Right hindlimb (tissue), 1 donor: Measurements from ENCODE around the gene FLOT2.
"Not testable (repeated sequence)": the region's sequence is repeated elsewhere in the genome, so short reads cannot be mapped to it uniquely, and the experiment has no call there.

ENCODE experiments used
- DNase-seq: peaks from one replicate; pipeline ENCODE4 v3.0.0-alpha.2; 2018

Gene FLOT2, protein sequence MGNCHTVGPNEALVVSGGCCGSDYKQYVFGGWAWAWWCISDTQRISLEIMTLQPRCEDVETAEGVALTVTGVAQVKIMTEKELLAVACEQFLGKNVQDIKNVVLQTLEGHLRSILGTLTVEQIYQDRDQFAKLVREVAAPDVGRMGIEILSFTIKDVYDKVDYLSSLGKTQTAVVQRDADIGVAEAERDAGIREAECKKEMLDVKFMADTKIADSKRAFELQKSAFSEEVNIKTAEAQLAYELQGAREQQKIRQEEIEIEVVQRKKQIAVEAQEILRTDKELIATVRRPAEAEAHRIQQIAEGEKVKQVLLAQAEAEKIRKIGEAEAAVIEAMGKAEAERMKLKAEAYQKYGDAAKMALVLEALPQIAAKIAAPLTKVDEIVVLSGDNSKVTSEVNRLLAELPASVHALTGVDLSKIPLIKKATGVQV

GRCh38 chr17:28896884-28897768 is at the start of gene FLOT2:
TSS of gene FLOT2 (minus strand) at chr17:28897733. CDS start at chr17:28897574, 159 bp downstream.
- peak; percentile 65 for DNase-seq

- no peak for DNase-seq
Observed at GRCh38 chr17:28946239-28946638, 48.7 kb upstream of the FLOT2 start.

DNA sequence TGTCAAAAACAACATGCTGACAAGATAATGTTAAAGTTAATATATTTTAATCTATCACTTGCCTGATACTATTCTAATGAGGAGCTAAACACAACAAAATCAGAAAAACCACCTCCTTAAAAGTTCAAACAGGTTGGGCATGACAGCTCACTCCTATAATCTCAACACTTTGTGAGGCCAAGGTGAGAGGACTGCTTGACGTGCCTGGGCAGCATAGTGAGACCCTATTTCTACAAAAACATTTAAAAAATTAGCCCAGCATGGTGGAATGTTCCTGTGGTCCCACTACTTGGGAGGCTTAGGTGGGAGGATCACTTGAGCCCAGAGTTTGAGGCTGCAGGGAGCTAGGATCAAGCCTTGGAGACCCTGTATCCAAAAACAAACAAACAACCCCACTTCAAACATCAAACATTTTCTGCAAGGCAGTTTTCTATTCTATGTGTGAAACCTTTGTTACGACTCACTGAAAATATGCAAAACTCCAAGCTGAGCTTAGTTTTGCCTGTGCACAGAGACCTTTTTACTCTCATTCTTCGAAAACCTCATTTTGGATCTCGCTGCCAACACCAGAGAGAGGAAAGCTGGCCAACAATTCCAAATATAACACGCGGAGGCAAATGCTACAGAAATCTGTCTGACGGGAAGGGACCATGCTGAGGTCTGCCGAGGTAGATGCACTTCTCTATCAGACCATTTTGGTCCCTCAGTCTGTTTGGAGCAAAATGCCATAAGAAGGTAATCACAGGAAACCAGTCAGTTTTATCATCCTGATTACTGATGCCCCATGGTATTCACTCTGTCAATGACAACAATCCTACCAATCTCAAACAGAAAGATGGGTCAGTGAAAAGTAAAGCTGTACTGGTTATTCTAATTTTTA is 47.6 kb upstream of the FLOT2 start:
- DNase-seq = no peak

GRCh38 chr17:28944343-28944742 is 46.8 kb upstream of the FLOT2 start:
- no peak for DNase-seq

DNA sequence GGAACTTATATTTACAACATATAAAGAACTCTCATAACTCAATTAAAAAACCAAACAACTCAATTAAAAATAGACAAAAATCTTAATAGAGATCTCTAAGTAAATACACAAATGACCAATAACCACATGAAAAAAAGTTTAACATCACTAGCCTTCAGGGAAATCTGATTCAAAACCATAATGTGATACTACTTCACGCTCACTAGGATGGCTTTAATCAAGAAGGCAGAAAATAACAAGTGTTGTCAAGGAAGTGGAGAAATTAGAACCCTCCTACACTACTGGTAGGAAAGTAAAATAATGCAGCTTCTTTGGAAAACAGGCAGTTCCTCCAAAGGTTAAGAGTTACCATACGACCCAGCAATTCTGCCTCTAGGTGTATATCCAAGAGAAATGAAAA is 45.4 kb upstream of the FLOT2 start:
- no peak for DNase-seq

DNA sequence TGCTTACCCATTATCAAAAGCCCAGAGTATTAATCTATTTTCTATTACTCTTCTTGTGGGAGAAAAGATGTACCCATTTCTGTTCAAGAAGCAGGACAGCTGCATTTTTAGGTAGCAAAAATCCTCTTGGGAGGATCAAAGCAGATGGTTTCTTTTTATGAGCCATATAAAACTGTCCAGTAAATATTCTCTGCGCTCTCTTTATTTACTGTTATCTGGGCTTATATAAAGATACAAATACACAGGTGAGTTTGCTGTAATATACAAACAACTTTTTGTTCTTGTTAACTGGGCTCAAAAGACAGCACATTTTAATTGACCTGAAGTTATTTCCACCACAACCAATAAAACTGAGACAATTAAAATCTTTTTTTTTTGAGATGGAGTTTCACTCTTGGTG is 43.7 kb upstream of the FLOT2 start:
- DNase-seq = no peak

GRCh38 chr17:28940675-28941074 is 43.1 kb upstream of the FLOT2 start:
- DNase-seq = no peak

GRCh38 chr17:28940142-28940541 is 42.6 kb upstream of the FLOT2 start:
- no peak for DNase-seq

DNA sequence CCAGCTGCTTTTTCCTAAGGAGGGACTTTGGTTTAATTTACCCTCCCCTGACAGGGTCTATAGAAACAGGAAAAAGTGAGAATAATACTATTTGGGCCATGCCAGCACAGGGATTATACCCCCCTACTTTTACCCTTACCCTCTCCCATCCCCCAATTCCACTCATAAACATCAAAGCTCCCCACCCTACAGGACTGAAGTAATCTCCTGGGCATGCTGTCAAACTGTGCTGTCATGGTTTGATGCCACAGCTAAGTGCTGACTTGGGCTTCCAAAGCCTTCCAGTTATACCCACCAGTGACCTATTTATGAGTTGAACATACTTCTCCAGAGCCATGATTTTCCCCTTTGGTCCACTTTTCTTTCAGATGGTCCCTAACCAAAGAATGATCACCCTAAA is 41.0 kb upstream of the FLOT2 start:
- DNase-seq = no peak

DNA sequence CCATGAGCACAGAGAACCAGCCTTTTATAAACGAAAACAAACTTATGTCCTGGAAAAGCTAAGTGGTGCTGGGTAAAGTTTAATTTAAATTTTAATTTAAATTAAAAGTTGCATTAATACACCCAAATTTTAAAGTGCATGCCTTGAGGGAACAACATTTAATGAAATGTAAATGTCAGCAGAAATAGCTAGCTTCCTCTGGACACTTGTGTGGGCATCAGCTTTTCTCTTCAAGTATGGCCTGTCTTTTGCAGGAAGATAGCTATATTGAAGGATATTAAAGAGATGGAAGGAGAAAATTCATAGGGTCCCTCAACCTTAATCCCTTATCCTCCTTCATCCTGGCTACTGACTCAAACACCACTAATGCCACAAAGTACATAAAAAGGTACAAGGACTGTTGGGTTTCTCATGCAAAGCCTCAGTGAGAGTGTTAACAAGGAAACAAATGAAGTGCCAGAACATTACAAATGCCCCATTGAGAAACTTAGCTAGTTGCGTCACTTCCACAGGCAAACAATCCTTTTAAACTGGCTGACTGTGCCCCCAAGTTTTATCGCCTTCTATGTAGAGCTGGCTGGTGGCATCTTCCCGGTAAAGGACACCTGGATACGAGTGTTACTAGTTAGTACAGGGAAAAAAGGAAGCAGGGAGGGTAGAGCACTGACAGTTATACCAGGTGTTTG is 39.7 kb upstream of the FLOT2 start:
- no peak for DNase-seq

DNA sequence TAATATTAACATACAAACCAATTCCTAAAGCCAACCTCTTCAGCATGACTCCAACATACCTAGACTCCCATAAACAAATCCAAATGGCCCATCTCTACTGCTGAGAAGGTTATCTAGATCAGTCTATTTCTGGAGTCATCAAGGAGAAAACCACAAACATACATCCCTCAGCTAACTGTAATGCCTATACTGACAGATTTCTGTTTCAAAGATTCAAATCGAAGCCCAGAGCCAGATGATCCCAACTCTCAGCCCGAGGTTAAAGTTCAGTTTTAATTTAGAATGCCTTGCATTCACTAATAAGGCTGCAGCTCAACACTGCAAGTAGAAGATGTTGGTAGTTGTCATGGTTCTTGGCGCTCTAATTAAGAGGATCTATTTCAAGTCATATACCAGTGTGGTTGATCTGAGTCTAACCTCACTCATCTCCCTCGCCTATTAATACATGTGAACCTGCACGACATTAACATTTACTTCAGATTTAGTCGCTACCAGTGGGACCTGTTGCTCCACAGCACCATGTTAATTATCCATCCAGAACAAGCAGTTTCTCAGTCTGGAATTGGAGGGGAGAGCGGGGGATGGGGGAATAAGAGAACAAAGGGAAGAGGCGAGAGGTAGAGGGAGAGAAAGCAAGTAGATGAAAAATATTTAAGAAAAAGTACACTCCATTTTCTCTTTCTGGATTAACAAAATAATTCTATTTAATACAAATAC is 38.4 kb upstream of the FLOT2 start:
- DNase-seq = no peak

- not testable (repeated sequence) for DNase-seq
Observed at GRCh38 chr17:28934508-28934907, 37.0 kb upstream of the FLOT2 start.

DNA sequence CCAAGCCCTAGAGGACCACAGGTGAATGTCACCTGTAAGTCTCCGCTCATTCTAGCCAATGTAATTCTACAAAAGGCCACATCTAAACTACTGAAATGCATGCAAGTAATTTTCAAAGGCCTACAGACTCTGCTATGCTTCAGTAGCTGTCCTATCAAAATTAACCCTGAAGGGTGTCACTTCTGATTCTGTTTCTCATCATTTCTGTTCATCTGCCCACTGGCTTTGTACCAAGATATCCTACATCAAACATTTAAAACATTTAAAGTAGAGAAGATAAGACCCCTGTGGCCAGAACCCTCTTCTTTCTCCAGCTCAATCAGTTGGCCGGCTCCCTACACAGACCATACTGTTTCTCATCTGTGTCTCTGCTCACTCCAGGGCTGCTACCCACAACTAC is 32.3 kb upstream of the FLOT2 start:
- no peak for DNase-seq

DNA sequence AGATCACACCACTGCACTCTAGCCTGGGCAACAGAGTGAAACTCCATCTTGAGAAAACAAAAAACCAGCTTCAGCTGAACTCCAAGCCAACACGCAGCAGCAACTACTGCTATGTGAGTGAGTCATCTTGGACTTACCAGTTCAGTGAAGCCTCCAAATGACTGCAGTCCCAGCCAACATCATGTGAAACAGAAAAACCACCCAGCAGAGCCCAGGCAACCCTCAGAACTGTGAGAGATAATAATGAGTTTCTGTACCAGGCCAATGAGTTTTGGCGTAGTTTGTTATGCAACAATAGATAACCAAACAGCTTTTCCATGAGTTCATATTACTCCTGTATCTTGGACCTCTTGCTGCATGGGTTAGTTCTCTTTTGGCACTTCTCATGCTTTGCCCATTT is 30.5 kb upstream of the FLOT2 start:
- DNase-seq = no peak

- no peak for DNase-seq
Observed at GRCh38 chr17:28926786-28927185, 29.3 kb upstream of the FLOT2 start.

DNA sequence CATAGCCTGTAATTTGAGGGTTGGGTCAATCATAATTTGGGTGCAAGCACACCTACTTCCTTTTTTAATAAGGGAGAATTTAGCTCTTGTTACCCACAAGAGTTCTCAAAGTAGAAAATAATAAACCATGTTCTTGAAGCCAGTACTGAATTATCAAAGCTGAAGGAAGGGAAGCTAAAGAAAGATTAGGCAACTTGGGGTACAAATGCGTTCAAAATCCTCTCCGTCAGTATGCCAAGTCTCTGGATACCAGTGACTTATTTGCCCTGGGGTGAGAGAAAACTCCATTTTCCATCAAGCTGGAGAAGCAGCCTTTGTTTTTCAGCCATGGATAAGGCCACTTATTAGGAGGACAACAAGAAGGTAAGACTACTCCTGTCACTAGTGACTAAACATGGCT is 28.8 kb upstream of the FLOT2 start:
- DNase-seq = no peak

- DNase-seq = no peak
Observed at GRCh38 chr17:28925912-28926365, 28.4 kb upstream of the FLOT2 start.

- DNase-seq = no peak
Observed at GRCh38 chr17:28920201-28920600, 22.7 kb upstream of the FLOT2 start.

GRCh38 chr17:28918295-28918694 is 20.8 kb upstream of the FLOT2 start:
- no peak for DNase-seq

DNA sequence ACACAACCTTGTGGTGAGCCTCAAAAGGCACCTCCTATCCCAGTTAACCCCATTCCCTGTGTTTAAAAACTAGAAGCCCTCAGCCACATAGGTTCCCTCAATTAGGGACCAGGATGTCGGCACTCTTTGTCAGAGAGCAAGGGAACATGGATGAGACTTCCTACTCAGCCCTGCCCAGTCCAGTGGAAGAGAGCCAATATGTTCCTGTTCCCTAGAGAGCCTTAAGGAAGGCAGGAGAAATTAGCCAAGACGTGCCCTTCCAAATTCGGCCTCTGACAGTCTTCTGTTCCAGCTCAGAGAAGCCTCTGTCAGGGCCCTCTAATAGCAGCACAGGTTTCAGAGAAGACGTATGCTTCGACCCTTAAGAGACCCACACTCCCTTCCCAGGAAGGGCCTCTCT is 19.9 kb upstream of the FLOT2 start:
- DNase-seq = no peak

DNA sequence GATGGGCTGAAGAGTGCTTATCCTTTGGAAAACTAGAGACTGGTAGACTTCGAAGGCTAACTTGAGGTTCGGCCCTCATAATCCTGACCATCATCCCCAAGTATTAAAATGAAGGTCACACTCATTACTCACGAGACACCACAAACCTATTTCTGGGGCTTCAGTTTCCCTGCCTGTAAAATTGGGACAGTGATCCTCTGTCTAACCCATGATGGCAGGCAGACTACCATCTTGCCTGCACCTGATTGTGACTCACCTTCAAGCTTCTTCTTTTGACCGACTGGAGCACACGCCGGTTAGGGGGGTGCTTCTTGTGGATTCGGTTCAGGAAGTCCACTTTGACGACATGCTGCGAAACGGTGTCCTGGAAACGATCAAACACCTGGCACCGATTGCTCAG is 19.5 kb upstream of the FLOT2 start:
- DNase-seq = no peak
